GM19239 (cell line): ENCODE measurements around the gene EFCAB6.

Experiments used
- DNase-seq: peaks from one replicate; pipeline ENCODE4 v3.0.0; 2011; ENCODE audit warnings: low spot score; ENCODE audit not compliant: insufficient read length
- FAIRE-seq: peaks from 2 replicates; lab custom pipeline; 2011; peaks lifted over from hg19 to GRCh38; lab: Jason Lieb, UNC

The EFCAB6 gene

DNA sequence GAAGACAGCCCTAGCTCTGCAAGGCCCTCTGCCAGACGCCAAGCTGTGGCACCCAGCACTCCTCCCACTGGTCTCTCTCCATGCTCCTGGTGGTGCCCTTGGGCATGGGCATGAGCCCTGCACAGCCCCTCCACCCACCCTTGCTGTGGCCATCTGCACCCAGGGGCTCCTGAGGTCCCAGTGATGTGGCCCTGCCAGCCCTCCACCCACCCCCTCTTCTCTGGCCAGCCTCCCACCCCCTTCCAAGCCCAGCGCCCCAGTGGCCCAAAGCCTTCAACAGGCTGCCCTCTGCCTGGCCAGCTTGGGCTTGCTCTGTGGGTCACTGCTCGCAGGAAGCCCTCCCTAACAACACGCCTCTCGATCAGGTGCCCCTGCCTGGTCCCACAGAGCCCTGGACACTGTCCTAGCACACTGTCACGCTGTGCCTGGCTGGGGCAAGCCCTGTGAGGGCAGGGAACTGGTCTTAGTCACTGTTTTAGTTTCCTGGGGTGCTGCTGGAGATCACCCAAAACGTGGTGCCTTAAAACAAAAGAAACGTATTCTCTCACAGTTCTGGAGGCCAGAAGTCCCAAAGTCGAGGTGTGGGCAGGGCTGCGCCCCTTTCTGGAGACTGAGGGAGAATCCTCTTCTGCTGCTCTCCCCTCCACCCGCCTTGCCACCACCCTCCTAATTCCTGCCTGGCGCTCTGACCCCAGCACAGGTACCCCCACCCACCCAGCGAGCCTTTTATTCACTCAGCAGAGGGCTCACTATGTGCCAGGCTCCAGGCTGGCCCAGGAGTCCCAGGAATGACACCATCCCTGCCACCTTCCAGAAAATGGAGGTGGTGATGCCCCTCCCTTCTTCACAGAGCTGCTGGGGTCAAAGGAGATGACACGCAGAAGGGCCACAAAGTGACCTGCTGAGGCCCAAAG, 35.5 kb upstream of the EFCAB6 start:
- DNase-seq (no peak), FAIRE-seq (no peak)

DNA sequence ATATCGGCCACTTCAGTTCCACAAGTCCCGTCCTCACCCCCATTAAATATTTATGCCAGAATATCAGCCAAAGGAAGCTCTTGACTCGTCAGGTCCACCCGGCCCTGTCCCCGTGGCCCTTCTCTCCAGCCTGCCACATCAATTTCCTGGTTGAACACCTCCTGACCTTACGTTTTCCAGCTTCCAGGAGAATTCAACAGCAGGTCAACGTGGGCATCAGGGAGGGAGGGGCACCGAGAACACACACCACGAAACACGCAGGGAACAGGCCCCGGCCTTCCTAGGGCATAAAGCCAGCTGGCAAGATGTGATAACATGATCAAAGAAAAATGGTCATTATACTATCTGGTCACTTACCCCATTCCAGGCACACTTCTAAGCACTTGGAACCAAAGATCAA, 34.9 kb upstream of the EFCAB6 start:
- FAIRE-seq, result no peak
- no peak for DNase-seq

GRCh38 chr22:43845981-43846380, 33.9 kb upstream of the EFCAB6 start:
- DNase-seq (no peak), FAIRE-seq (no peak)

DNA sequence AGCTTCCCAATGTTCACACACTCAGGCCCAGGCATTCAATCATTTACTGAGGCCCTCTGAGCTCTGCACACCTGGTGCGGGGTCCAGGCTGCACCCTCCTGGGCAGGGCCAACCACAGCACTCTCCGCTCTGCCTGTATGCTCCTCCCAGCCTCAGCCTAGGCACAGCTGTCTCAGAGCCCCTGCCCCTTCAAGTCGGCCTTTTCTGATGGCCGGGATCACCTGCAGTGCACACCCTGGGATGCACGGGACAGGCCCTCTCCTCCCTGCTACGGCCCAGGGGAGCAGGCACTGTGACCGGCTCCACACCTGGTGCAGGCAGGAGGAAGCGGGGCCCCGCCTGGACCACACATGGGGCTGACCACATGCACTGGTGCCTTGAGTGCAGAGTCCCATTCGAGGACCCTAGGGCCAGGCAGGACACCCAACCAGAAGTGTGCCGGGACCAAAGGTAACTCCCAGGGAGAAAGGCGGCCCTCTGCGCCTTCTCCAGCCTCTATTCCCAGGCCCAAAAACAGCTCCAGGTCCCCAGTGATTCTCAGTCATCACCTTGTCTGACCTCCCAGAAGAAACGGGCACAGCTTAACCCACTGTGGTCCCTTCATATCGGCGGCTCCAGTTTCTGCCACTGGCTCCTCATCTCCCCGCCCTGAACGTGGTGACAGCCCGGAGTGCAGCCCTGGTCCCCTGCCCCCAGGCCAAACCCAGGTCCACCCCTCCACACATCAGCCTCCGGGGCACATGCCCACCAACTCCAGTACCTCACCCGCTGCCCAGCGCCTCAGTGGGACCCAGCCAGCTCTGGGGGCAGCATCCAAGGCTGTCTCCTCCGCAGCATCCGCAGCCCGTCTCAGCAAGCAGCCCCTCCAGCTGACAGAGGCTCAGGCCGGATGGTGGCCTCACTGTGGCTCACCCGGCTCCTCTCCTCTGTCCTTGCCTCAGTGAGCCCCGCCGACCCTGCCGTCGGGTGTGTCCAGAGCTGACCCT, 32.7 kb upstream of the EFCAB6 start:
- no peak for DNase-seq
- FAIRE-seq, result no peak

- FAIRE-seq (no peak), DNase-seq (no peak)
Measured at GRCh38 chr22:43843783-43844530, 31.9 kb upstream of the EFCAB6 start.

GRCh38 chr22:43841742-43842141, 29.6 kb upstream of the EFCAB6 start:
- FAIRE-seq, result no peak
- DNase-seq, result no peak

GRCh38 chr22:43840851-43841250, 28.7 kb upstream of the EFCAB6 start:
- DNase-seq, result no peak
- no peak for FAIRE-seq

DNA sequence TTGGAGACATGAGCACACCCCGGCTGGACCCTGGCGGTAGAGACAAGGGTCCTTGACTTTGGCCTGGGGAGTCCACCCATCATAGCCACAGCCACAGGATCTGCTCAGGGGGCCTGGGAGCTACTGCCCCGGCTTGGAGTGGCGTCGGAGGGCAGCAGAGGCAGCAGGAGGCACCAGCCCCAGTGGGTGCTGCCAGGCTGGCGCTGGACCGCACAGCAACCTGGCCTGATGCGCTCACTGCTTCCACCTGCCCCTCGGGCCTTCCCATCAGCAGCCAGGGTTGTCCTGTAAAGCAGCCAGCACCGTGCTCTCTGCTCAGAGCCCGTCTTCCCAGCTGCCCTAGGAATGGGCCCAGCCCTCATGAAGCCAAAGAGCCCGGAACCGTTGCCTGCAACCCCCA, 28.3 kb upstream of the EFCAB6 start:
- FAIRE-seq (no peak), DNase-seq (no peak)

GRCh38 chr22:43839781-43840180, 27.7 kb upstream of the EFCAB6 start:
- DNase-seq (no peak), FAIRE-seq (no peak)

DNA sequence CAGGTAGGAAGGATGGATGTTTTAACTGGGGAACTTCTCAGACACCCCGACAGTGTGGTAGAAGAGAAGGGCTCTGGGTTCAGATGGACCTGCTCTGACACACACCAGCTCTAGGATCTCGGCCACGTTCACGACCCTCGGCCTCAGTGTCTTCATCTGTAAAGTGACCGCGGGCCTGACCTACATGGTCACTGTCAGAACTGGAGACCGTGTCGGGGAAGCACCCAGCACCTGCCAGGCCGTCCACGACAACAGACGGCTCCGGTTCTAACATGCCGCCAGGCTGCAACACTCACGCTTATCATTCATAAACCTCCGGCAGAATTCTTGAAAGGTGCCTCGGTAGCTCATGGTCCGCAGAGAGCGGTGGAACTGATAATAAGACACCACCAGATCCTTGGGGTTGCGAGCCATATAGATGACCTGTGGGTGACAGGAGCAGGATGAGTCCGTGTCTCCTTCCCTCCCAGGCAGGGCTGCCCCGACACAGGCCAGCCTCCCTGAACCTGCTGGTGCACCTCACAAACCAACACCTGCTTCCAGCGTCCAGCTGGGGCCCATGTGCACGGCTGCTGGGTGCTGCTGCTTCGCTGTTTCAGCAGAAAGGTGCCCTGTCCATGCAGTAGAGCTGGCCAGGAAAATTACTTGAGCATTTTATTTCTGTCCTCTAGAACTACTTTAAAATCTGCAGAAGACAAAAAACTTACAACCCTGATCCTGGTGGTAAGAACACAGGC, 26.6 kb upstream of the EFCAB6 start:
- DNase-seq (no peak), FAIRE-seq (no peak)

DNA sequence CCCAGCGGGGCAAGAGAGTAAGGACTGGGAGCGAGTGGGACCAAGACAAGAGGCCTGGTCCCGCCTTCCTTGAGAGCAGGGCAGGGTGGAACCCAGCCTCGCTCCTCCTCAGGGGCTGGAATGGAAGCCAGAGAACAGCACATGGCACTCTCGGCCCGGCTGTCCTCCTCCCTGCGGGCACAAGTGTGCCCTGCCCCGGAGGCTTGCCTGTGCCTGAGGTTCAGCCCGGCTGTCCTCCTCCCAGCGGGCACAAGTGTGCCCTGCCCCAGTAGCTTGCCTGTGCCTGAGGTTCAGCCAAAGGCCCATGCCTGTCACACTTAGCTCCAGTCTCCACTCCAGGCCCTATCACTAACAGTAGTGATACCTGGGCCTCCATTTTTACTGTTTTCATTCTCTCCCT, 26.1 kb upstream of the EFCAB6 start:
- FAIRE-seq, result no peak
- no peak for DNase-seq

DNA sequence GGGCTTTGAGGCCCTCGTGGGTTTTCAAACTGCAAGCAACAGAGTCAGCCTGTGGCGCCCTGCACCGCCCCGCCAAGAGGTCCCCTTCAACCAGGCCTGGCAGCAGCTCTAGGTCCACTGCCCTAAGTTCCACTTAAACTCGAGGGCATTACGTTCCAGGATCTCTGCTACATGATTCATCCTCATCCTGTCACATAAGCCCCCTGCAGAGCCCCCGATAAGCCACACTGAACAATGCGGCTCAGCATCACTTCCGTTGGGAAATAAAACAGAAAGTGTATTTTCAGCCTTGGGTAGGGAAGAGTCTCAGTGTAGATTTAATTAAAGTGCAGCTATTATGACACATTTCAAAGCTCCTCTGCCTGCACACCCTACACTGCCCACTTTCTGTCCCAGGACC, 25.6 kb upstream of the EFCAB6 start:
- FAIRE-seq (no peak), DNase-seq (no peak)

GRCh38 chr22:43835736-43836135, 23.6 kb upstream of the EFCAB6 start:
- FAIRE-seq (no peak), DNase-seq (no peak)

DNA sequence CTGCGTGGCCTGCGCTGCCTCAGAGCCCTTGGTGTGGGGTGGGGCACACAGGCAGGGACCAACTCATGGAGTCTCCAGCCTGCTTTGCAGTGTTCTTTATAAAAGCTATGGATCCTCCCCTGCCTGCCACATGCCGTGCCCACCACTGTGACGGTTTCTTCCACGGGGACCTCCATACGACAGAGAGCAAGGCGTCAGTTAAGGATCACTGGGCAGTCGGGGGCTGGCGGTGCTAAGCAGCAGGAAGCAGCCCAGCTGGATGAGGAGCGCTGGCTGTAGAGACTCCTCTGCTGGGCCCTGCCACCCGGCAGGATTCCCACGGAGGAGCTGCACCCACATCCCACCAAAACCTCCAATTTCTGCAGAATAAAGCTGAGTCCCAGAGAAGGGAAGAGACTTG, 23.1 kb upstream of the EFCAB6 start:
- DNase-seq (no peak), FAIRE-seq (no peak)

- FAIRE-seq (no peak), DNase-seq (no peak)
Measured at GRCh38 chr22:43833286-43834240, 21.5 kb upstream of the EFCAB6 start.

DNA sequence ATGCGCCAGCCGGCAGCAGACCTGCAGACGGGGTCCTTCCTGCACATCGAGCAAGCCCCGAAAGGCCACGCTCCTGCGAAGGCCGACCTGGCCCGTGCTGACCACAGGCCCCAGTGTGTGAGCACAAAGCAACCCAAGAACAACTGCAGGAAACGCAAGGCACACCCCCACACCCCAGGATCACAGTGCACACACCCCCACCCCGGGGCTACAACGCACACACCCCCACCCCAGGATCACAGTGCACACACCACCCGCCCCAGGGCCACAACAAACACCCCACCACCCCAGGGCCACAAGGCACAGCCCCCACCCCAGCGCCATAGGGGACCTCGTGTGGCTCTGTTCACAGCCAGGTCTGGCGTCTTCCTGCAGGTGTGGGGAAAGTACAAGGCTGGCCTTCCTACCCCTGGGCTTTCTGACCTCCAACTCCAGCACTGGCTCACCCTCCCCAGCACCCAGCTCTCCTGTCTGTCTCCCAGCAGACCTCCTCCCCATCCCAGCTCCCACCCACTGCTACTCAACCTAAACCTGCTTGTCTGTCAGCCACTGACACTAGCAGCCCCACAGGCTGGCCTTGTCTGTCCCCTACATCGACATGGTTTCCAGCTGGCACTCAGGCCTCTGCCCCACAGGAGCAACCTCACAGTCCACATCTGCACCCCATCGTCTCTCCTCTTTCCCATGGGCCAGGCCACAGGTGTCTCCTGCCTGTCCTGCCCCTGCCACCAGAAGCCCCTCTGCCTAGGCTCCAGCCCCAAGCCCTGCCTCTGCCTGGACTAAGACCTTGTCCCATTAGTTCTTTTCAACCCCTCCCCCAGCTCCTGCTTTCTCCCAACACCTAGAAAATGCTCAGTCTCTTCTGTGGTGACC, 20.5 kb upstream of the EFCAB6 start:
- no peak for FAIRE-seq
- no peak for DNase-seq

- DNase-seq (no peak), FAIRE-seq (no peak)
Measured at GRCh38 chr22:43831561-43832392, 19.7 kb upstream of the EFCAB6 start.
